Measurements from ENCODE around the gene PPFIBP2. TPM values are rescaled to one million over a fixed set of nuclear protein-coding genes. Genes with fewer than 3 reads are reported as not detected.
A peak's percentile ranks its signal among the peaks of the same experiment; 100 is the strongest.

The PPFIBP2 gene
- total RNA-seq, 1 experiment from 2014 or later, result 13.9 TPM

DNA sequence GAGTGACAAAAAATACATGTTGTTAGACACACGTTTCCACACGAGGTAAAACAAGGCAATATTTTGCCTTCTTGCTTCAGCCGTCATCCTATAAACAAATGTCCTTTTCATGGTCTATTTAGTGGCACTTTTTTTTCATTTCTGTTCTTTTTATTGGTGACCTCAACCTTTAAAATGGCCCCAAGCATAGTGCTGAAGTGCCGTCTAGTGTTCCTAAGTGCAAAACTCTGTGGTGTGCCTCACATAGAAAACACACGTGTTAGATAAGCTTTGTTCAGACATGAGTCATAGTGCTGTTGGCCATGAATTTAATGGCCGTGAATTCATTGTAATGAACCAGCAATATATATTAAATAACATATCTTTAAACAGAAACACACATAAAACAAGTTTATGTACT is 176.8 kb downstream of the PPFIBP2 start:
- Histone ChIP-seq H3K79me2 (ENCODE audit: low read depth) (no peaks in the 10 kb centered on the region), H3K27ac (no peak overlapping the region), H4K20me1 (ENCODE audit: insufficient read depth) (no peaks in the 10 kb centered on the region), H3F3A (ENCODE audit: insufficient read depth, low read depth) (no peaks in the 10 kb centered on the region), H3K4me2 (no peak overlapping the region), H3K36me3 (ENCODE audit: low read depth) (no peaks in the 10 kb centered on the region), H3K9me2 (ENCODE audit: insufficient read depth) (no peaks in the 10 kb centered on the region), H2AFZ (no peak overlapping the region), H3K27me3 (ENCODE audit: insufficient read depth, low read depth) (no peaks in the 10 kb centered on the region), H3K4me3 (no peak overlapping the region), H3K4me1 (replicated peaks; ENCODE audit: insufficient read depth) (no peaks in the 10 kb centered on the region), H3K9me3 (ENCODE audit: insufficient read depth, low read depth) (no peaks in the 10 kb centered on the region)
- CTCF ChIA-PET, result interaction anchor here (0.9 kb wide), 1 partner anchor 19 kb away, joined by 3 read pairs; no protein-coding TSS in a partner anchor
- TF ChIP-seq EZH2 (IDR thresholded peaks at IDR 0.05; ENCODE audit: low read depth), result no peak
- TF ChIP-seq, protein P1, sequence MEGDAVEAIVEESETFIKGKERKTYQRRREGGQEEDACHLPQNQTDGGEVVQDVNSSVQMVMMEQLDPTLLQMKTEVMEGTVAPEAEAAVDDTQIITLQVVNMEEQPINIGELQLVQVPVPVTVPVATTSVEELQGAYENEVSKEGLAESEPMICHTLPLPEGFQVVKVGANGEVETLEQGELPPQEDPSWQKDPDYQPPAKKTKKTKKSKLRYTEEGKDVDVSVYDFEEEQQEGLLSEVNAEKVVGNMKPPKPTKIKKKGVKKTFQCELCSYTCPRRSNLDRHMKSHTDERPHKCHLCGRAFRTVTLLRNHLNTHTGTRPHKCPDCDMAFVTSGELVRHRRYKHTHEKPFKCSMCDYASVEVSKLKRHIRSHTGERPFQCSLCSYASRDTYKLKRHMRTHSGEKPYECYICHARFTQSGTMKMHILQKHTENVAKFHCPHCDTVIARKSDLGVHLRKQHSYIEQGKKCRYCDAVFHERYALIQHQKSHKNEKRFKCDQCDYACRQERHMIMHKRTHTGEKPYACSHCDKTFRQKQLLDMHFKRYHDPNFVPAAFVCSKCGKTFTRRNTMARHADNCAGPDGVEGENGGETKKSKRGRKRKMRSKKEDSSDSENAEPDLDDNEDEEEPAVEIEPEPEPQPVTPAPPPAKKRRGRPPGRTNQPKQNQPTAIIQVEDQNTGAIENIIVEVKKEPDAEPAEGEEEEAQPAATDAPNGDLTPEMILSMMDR (conservative IDR thresholded peaks at IDR 0.05), result no peak
- no peak for DNase-seq
- POLR2A ChIA-PET (ENCODE audit: unreplicated experiment), result no interaction called here
- intact Hi-C loops (cut with micrococcal nuclease; ENCODE audit: unreplicated experiment), result loop anchor here (1.0 kb wide), 1 partner anchor 119 kb away; no protein-coding TSS in a partner anchor
- BruUV-seq (replicated peaks), result no TSS peak

DNA sequence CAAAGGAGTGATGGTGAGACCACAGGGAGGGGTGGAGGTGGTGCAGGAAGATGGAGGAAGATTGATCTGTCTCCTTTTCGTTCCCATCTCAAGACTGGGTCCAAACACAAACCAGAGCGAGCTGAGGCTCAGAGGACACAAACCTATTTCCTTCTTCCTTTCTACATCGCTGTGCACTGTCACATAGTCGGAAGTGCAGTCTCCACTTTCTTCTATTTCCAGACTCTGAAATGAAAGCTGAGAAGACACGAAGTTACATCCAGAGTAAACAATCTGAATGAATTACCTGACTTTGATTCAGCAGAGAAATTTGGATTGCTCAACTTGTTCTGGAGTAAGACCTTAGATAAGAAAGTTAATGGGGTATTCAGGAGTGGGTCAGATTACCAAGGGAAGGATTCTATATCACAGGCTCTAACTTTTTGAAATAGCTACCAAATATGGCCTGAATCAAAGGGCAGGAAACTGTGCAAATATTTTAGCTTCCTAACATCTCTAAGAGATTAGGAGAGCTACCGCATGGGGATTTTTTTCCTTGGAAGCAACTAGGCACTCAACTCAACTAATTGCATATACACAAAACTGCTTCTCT is 178.1 kb downstream of the PPFIBP2 start:
- Histone ChIP-seq H3K4me1 (replicated peaks; ENCODE audit: insufficient read depth) (no peaks in the 10 kb centered on the region), H4K20me1 (ENCODE audit: insufficient read depth) (no peaks in the 10 kb centered on the region), H3K4me2 (no peak overlapping the region), H3K27ac (no peak overlapping the region), H3K27me3 (ENCODE audit: insufficient read depth, low read depth) (no peaks in the 10 kb centered on the region), H3K9me2 (ENCODE audit: insufficient read depth) (no peaks in the 10 kb centered on the region), H2AFZ (no peak overlapping the region), H3K36me3 (ENCODE audit: low read depth) (no peaks in the 10 kb centered on the region), H3K4me3 (no peak overlapping the region), H3F3A (ENCODE audit: insufficient read depth, low read depth) (no peaks in the 10 kb centered on the region), H3K9me3 (ENCODE audit: insufficient read depth, low read depth) (no peaks in the 10 kb centered on the region), H3K79me2 (ENCODE audit: low read depth) (no peaks in the 10 kb centered on the region)
- ChIA-PET CTCF (no interaction called here), POLR2A (ENCODE audit: unreplicated experiment) (no interaction called here)
- TF ChIP-seq, protein P1 (conservative IDR thresholded peaks at IDR 0.05), result no peak
- no peak for TF ChIP-seq EZH2 (IDR thresholded peaks at IDR 0.05; ENCODE audit: low read depth)
- BruUV-seq (replicated peaks), result no TSS peak
- DNase-seq, result peak in 1 of 2 experiments; percentile 65
- intact Hi-C loops (cut with micrococcal nuclease; ENCODE audit: unreplicated experiment), result loop anchor here (1.0 kb wide), 1 partner anchor 121 kb away; no protein-coding TSS in a partner anchor

GRCh38 chr11:7692426-7692825 is 178.6 kb downstream of the PPFIBP2 start:
- no peak for DNase-seq
- Histone ChIP-seq H3F3A (ENCODE audit: insufficient read depth, low read depth) (no peaks in the 10 kb centered on the region), H3K4me3 (no peak overlapping the region), H3K4me2 (no peak overlapping the region), H3K27me3 (ENCODE audit: insufficient read depth, low read depth) (no peaks in the 10 kb centered on the region), H3K9me3 (ENCODE audit: insufficient read depth, low read depth) (no peaks in the 10 kb centered on the region), H3K27ac (no peak overlapping the region), H2AFZ (no peak overlapping the region), H3K9me2 (ENCODE audit: insufficient read depth) (no peaks in the 10 kb centered on the region), H3K36me3 (ENCODE audit: low read depth) (no peaks in the 10 kb centered on the region), H3K79me2 (ENCODE audit: low read depth) (no peaks in the 10 kb centered on the region), H3K4me1 (replicated peaks; ENCODE audit: insufficient read depth) (no peaks in the 10 kb centered on the region), H4K20me1 (ENCODE audit: insufficient read depth) (no peaks in the 10 kb centered on the region)
- ChIA-PET POLR2A (ENCODE audit: unreplicated experiment) (no interaction called here), CTCF (no interaction called here)
- BruUV-seq (replicated peaks), result no TSS peak
- intact Hi-C loops (cut with micrococcal nuclease; ENCODE audit: unreplicated experiment), result no loop called here
- TF ChIP-seq EZH2 (IDR thresholded peaks at IDR 0.05; ENCODE audit: low read depth), result no peak
- TF ChIP-seq, protein P1 (conservative IDR thresholded peaks at IDR 0.05), result no peak
